ENCODE data around the gene SUSD1.

Gene SUSD1

GRCh38 chr9:112121633-112122032 is 53.5 kb downstream of the SUSD1 start:
- Histone ChIP-seq H3K36me3 (ENCODE audit: control insufficient read depth, insufficient read depth, low read length) (no peaks in the 10 kb centered on the region), H3K9me3 (ENCODE audit: control insufficient read depth, low read length) (no peaks in the 10 kb centered on the region), H3K27me3 (ENCODE audit: control insufficient read depth, insufficient read depth, low read length) (no peaks in the 10 kb centered on the region), H3K4me1 (ENCODE audit: control insufficient read depth, insufficient read depth, low read length) (peaks cover 23% of the 10 kb centered on the region), H3K9ac (ENCODE audit: low read length) (no peak overlapping the region), H3K4me3 (ENCODE audit: low read length) (no peak overlapping the region)

- no peaks in the 10 kb centered on the region for H3K27me3 ChIP-seq (ENCODE audit: control insufficient read depth, insufficient read depth, low read length)
- no peak overlapping the region for H3K9ac ChIP-seq (ENCODE audit: low read length)
- no peak overlapping the region for H3K4me3 ChIP-seq (ENCODE audit: low read length)
- H3K4me1 ChIP-seq (ENCODE audit: control insufficient read depth, insufficient read depth, low read length), result peaks cover 23% of the 10 kb centered on the region
- H3K9me3 ChIP-seq (ENCODE audit: control insufficient read depth, low read length), result no peaks in the 10 kb centered on the region
- no peaks in the 10 kb centered on the region for H3K36me3 ChIP-seq (ENCODE audit: control insufficient read depth, insufficient read depth, low read length)
Measured at GRCh38 chr9:112120439-112120925, 54.6 kb downstream of the SUSD1 start.

GRCh38 chr9:112120030-112120341 is 55.1 kb downstream of the SUSD1 start:
- peak overlapping the region; percentile 16 for H3K9ac ChIP-seq (ENCODE audit: low read length)
- no peaks in the 10 kb centered on the region for H3K27me3 ChIP-seq (ENCODE audit: control insufficient read depth, insufficient read depth, low read length)
- H3K36me3 ChIP-seq (ENCODE audit: control insufficient read depth, insufficient read depth, low read length), result no peaks in the 10 kb centered on the region
- no peak overlapping the region for H3K4me3 ChIP-seq (ENCODE audit: low read length)
- H3K4me1 ChIP-seq (ENCODE audit: control insufficient read depth, insufficient read depth, low read length), result peaks cover 23% of the 10 kb centered on the region
- no peaks in the 10 kb centered on the region for H3K9me3 ChIP-seq (ENCODE audit: control insufficient read depth, low read length)

GRCh38 chr9:112119225-112120029 is 55.7 kb downstream of the SUSD1 start:
- H3K9me3 ChIP-seq (ENCODE audit: control insufficient read depth, low read length), result no peaks in the 10 kb centered on the region
- H3K27me3 ChIP-seq (ENCODE audit: control insufficient read depth, insufficient read depth, low read length), result no peaks in the 10 kb centered on the region
- peaks cover 23% of the 10 kb centered on the region for H3K4me1 ChIP-seq (ENCODE audit: control insufficient read depth, insufficient read depth, low read length)
- H3K9ac ChIP-seq (ENCODE audit: low read length), result peak overlapping the region; percentile 16
- no peaks in the 10 kb centered on the region for H3K36me3 ChIP-seq (ENCODE audit: control insufficient read depth, insufficient read depth, low read length)
- H3K4me3 ChIP-seq (ENCODE audit: low read length), result no peak overlapping the region

- Histone ChIP-seq H3K9ac (ENCODE audit: low read length) (no peak overlapping the region), H3K4me3 (ENCODE audit: low read length) (no peak overlapping the region), H3K9me3 (ENCODE audit: control insufficient read depth, low read length) (no peaks in the 10 kb centered on the region), H3K27me3 (ENCODE audit: control insufficient read depth, insufficient read depth, low read length) (no peaks in the 10 kb centered on the region), H3K4me1 (ENCODE audit: control insufficient read depth, insufficient read depth, low read length) (peaks cover 17% of the 10 kb centered on the region), H3K36me3 (ENCODE audit: control insufficient read depth, insufficient read depth, low read length) (no peaks in the 10 kb centered on the region)
Measured at GRCh38 chr9:112118009-112118408, 57.1 kb downstream of the SUSD1 start.

- Histone ChIP-seq H3K36me3 (ENCODE audit: control insufficient read depth, insufficient read depth, low read length) (no peaks in the 10 kb centered on the region), H3K9ac (ENCODE audit: low read length) (no peak overlapping the region), H3K9me3 (ENCODE audit: control insufficient read depth, low read length) (no peaks in the 10 kb centered on the region), H3K4me1 (ENCODE audit: control insufficient read depth, insufficient read depth, low read length) (peaks cover 17% of the 10 kb centered on the region), H3K27me3 (ENCODE audit: control insufficient read depth, insufficient read depth, low read length) (no peaks in the 10 kb centered on the region), H3K4me3 (ENCODE audit: low read length) (no peak overlapping the region)
Measured at GRCh38 chr9:112115970-112116753, 58.9 kb downstream of the SUSD1 start.

- Histone ChIP-seq H3K9ac (ENCODE audit: low read length) (no peak overlapping the region), H3K4me3 (ENCODE audit: low read length) (no peak overlapping the region), H3K27me3 (ENCODE audit: control insufficient read depth, insufficient read depth, low read length) (no peaks in the 10 kb centered on the region), H3K9me3 (ENCODE audit: control insufficient read depth, low read length) (no peaks in the 10 kb centered on the region), H3K36me3 (ENCODE audit: control insufficient read depth, insufficient read depth, low read length) (no peaks in the 10 kb centered on the region), H3K4me1 (ENCODE audit: control insufficient read depth, insufficient read depth, low read length) (peaks cover 17% of the 10 kb centered on the region)
Measured at GRCh38 chr9:112115109-112115508, 60.0 kb downstream of the SUSD1 start.

- Histone ChIP-seq H3K36me3 (ENCODE audit: control insufficient read depth, insufficient read depth, low read length) (no peaks in the 10 kb centered on the region), H3K27me3 (ENCODE audit: control insufficient read depth, insufficient read depth, low read length) (no peaks in the 10 kb centered on the region), H3K9me3 (ENCODE audit: control insufficient read depth, low read length) (no peaks in the 10 kb centered on the region), H3K4me1 (ENCODE audit: control insufficient read depth, insufficient read depth, low read length) (no peaks in the 10 kb centered on the region), H3K4me3 (ENCODE audit: low read length) (no peak overlapping the region), H3K9ac (ENCODE audit: low read length) (no peak overlapping the region)
Measured at GRCh38 chr9:112112941-112113681, 62.0 kb downstream of the SUSD1 start.

GRCh38 chr9:112112519-112112918 is 62.6 kb downstream of the SUSD1 start:
- H3K4me3 ChIP-seq (ENCODE audit: low read length), result no peak overlapping the region
- H3K4me1 ChIP-seq (ENCODE audit: control insufficient read depth, insufficient read depth, low read length), result no peaks in the 10 kb centered on the region
- H3K9ac ChIP-seq (ENCODE audit: low read length), result no peak overlapping the region
- H3K27me3 ChIP-seq (ENCODE audit: control insufficient read depth, insufficient read depth, low read length), result no peaks in the 10 kb centered on the region
- no peaks in the 10 kb centered on the region for H3K36me3 ChIP-seq (ENCODE audit: control insufficient read depth, insufficient read depth, low read length)
- H3K9me3 ChIP-seq (ENCODE audit: control insufficient read depth, low read length), result no peaks in the 10 kb centered on the region

- H3K9ac ChIP-seq (ENCODE audit: low read length), result no peak overlapping the region
- no peaks in the 10 kb centered on the region for H3K9me3 ChIP-seq (ENCODE audit: control insufficient read depth, low read length)
- H3K27me3 ChIP-seq (ENCODE audit: control insufficient read depth, insufficient read depth, low read length), result no peaks in the 10 kb centered on the region
- no peaks in the 10 kb centered on the region for H3K36me3 ChIP-seq (ENCODE audit: control insufficient read depth, insufficient read depth, low read length)
- H3K4me3 ChIP-seq (ENCODE audit: low read length), result no peak overlapping the region
- no peaks in the 10 kb centered on the region for H3K4me1 ChIP-seq (ENCODE audit: control insufficient read depth, insufficient read depth, low read length)
Measured at GRCh38 chr9:112111461-112111860, 63.6 kb downstream of the SUSD1 start.

- no peaks in the 10 kb centered on the region for H3K27me3 ChIP-seq (ENCODE audit: control insufficient read depth, insufficient read depth, low read length)
- H3K9ac ChIP-seq (ENCODE audit: low read length), result no peak overlapping the region
- H3K4me1 ChIP-seq (ENCODE audit: control insufficient read depth, insufficient read depth, low read length), result no peaks in the 10 kb centered on the region
- no peaks in the 10 kb centered on the region for H3K36me3 ChIP-seq (ENCODE audit: control insufficient read depth, insufficient read depth, low read length)
- no peaks in the 10 kb centered on the region for H3K9me3 ChIP-seq (ENCODE audit: control insufficient read depth, low read length)
- no peak overlapping the region for H3K4me3 ChIP-seq (ENCODE audit: low read length)
Measured at GRCh38 chr9:112110777-112111113, 64.4 kb downstream of the SUSD1 start.

Measured in mucosa of stomach (tissue), 1 donor.